Measurements from ENCODE around the gene NLRP8. TPM values are rescaled to one million over a fixed set of nuclear protein-coding genes. Genes with fewer than 3 reads are reported as not detected.

NLRP8 gene
- total RNA-seq (not detected), polyA plus RNA-seq (under 1 TPM in 1 of 2 donors, not detected in 1; 0.02 TPM)
- long read RNA-seq, donor 1: 0 reads
- long read RNA-seq, donor 2: 0 reads
- long read RNA-seq, donor 3: 0 reads

DNA sequence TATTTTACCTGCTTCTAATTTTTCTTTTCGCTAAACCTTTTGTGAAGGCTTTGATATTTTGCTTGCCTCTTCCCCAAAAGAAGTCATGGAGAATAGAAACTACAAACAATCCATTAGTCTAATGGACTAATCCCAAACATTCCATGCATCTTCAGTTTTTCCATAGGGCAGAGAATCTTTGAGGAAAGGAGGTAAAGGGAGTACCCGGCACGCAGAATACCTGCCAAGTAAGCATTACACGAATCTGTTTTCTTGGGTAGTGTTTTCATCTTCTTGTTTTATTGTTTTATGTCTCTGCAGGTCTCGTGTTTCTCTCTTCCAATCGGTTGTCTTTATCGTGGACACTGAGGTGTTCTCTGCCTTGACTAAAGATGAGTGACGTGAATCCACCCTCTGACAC, at the start of gene NLRP8:
Gene NLRP8 (plus strand): TSS at position 301 of the 400 bp plus-strand sequence.
- H3K9me3 ChIP-seq: no peaks in the 10 kb centered on the region
- DNase-seq: no peak
- H3K4me3 ChIP-seq: no peak within 1 kb of the TSS
- TF ChIP-seq, protein P1, sequence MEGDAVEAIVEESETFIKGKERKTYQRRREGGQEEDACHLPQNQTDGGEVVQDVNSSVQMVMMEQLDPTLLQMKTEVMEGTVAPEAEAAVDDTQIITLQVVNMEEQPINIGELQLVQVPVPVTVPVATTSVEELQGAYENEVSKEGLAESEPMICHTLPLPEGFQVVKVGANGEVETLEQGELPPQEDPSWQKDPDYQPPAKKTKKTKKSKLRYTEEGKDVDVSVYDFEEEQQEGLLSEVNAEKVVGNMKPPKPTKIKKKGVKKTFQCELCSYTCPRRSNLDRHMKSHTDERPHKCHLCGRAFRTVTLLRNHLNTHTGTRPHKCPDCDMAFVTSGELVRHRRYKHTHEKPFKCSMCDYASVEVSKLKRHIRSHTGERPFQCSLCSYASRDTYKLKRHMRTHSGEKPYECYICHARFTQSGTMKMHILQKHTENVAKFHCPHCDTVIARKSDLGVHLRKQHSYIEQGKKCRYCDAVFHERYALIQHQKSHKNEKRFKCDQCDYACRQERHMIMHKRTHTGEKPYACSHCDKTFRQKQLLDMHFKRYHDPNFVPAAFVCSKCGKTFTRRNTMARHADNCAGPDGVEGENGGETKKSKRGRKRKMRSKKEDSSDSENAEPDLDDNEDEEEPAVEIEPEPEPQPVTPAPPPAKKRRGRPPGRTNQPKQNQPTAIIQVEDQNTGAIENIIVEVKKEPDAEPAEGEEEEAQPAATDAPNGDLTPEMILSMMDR (IDR thresholded peaks at IDR 0.05): no peak
- TF ChIP-seq POLR2A (IDR thresholded peaks at IDR 0.05) (no peak), EP300 (IDR thresholded peaks at IDR 0.05) (no peak)
- H3K27me3 ChIP-seq: no peaks in the 10 kb centered on the region
- 79 to 83% (median 81%) methylated on average over 8 of the region's 8 CpGs for WGBS, 3 donors
- no peak within 1 kb of the TSS for H3K27ac ChIP-seq
- no peaks in the 10 kb centered on the region for H3K36me3 ChIP-seq
- intact Hi-C loops (cut with DNase I): no loop called here
- H3K4me1 ChIP-seq (ENCODE audit: insufficient read depth): no peaks in the 10 kb centered on the region

DNA sequence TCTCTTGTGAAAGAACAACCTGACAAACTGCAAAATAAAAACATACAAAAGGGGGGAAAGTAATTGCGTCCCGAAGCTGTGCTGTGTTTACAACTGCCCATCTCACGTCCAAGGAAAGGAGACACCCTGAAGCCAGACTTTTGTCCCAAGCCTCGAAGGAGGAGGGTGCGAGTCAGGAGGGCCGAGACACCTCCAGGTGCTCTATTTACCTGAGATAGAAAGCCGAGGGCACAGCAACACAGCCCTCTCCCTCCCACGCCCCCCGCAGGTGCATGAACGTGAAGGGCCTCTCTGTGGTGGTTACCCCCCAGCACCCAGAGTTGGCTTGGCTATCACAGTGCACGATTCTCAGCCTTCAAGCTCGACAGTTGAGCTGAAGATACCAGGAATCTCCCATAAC, 48.7 kb upstream of the NLRP8 start:
- no peak for DNase-seq
- 70 to 77% (median 74%) methylated on average over 12 of the region's 12 CpGs for WGBS, 3 donors
- TF ChIP-seq POLR2A (IDR thresholded peaks at IDR 0.05): no peak
- TF ChIP-seq, protein P1 (IDR thresholded peaks at IDR 0.05): no peak
- no peak for TF ChIP-seq EP300 (IDR thresholded peaks at IDR 0.05)
- Histone ChIP-seq H3K4me3 (no peak overlapping the region), H3K9me3 (no peaks in the 10 kb centered on the region), H3K27me3 (no peaks in the 10 kb centered on the region), H3K4me1 (ENCODE audit: insufficient read depth) (no peaks in the 10 kb centered on the region), H3K36me3 (no peaks in the 10 kb centered on the region), H3K27ac (no peak overlapping the region)
- intact Hi-C loops (cut with DNase I): no loop called here

DNA sequence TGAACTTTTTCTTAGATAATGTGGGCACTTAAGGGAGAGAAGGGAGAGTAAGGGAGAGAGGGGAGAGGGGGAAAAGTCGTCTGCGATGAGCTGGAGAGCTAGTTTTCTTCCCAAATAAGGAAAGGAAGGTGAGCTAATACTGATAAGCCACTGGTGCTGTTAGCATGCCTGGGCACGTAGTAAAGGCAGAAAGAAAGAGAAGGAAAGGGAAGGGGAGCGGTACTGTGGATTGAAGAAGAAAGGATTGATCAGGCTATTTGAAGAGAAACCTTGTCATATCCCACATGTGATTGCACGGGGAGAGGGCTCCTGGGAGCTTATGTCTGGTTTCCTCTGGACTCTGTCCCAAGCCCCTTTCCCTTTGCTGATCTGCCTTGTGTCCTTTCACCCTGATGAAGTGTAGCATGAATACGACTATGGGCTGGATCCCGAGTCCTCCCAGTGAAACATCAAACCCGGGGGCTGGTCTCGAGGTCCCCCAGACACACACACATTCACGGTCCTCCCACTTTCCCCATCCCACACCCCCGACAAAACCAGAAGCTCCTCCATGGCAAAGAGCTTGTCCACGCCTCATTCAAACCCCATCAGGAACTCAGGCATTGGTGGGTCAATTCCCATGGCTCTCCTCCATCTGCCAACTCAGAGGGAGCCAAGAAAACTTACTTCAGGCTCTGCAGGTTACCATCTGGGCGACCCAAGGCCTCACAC, 46.1 kb upstream of the NLRP8 start:
- H3K9me3 ChIP-seq: no peaks in the 10 kb centered on the region
- TF ChIP-seq POLR2A (IDR thresholded peaks at IDR 0.05): no peak
- TF ChIP-seq EP300 (IDR thresholded peaks at IDR 0.05): no peak
- TF ChIP-seq, protein P1 (IDR thresholded peaks at IDR 0.05): no peak
- WGBS, 3 donors: 67 to 73% (median 69%) methylated on average over 13 of the region's 13 CpGs
- intact Hi-C loops (cut with DNase I): no loop called here
- no peak overlapping the region for H3K4me3 ChIP-seq
- H3K36me3 ChIP-seq: no peaks in the 10 kb centered on the region
- H3K27me3 ChIP-seq: no peaks in the 10 kb centered on the region
- no peaks in the 10 kb centered on the region for H3K4me1 ChIP-seq (ENCODE audit: insufficient read depth)
- no peak overlapping the region for H3K27ac ChIP-seq
- DNase-seq: no peak

DNA sequence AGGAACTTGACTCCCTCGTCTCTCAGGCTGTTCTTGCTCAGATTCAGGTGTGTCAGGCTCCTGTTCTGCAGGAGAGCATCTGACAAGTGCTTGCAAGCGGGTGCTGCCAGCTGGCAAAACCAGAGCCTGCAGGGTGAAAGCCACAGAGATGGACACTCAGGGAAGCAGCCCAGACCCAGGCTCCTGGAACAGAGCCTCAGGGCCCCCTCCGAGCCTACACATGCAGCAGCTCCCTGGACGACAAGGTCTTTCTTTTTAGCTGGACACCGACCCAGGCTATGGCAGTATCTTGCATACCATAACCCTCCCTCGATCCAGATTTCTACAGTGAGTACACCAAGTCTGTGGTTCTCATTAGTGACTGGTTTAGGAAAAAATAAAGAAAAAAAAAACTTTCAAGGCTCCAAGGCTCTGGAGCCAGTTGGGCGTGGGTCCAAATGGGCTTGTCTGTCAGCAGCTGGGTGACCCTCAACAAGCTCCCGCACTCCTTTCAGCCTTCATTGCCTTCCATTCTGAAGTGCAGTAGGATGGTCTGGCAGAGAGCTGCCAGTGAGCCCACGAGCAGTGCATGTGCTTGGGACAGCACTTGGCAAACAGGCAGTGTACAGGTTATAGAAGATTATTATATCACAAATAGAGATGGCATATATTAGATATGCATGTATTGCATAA, 45.4 kb upstream of the NLRP8 start:
- WGBS, 3 donors: 63 to 67% (median 65%) methylated on average over 9 of the region's 9 CpGs
- Histone ChIP-seq H3K36me3 (no peaks in the 10 kb centered on the region), H3K9me3 (no peaks in the 10 kb centered on the region), H3K4me1 (ENCODE audit: insufficient read depth) (no peaks in the 10 kb centered on the region), H3K27me3 (no peaks in the 10 kb centered on the region), H3K4me3 (no peak overlapping the region), H3K27ac (no peak overlapping the region)
- intact Hi-C loops (cut with DNase I): no loop called here
- no peak for DNase-seq
- TF ChIP-seq EP300 (IDR thresholded peaks at IDR 0.05) (no peak), POLR2A (IDR thresholded peaks at IDR 0.05) (no peak)
- TF ChIP-seq, protein P1 (IDR thresholded peaks at IDR 0.05): no peak
